Endothelial cell of umbilical vein (primary cell): ENCODE results near the gene HESX1. TPM values are rescaled to one million over a fixed set of nuclear protein-coding genes. Genes with fewer than 3 reads are reported as not detected.
A peak's percentile ranks its signal among the peaks of the same experiment; 100 is the strongest.

Experiments used
- BruUV-seq: library from RNA; stranded (reverse); fragments of 400-500 nt; replicated peaks from 2 replicates; lab custom pipeline; 2021; lab: Mats Ljungman, UMichigan
- CTCF ChIA-PET: fragments of 300-600, 350-600 bp; sonication (Branson Sonifier 250); formaldehyde crosslinking; loops from one replicate; lab custom pipeline; 2021; ENCODE audit warnings: antibody characterized with exemption, inconsistent platforms; lab: Charles Lee
- POLR2A ChIA-PET: fragments of 300-600, 350-600 bp; sonication (Branson Sonifier 250); formaldehyde crosslinking; loops from one replicate; lab custom pipeline; 2021; ENCODE audit warnings: antibody characterized with exemption, inconsistent platforms; lab: Charles Lee
- DNase-seq: peaks from one replicate; pipeline ENCODE4 v3.0.0-alpha.2; 2011; ENCODE audit warnings: low read depth, low spot score
- FAIRE-seq: peaks from 2 replicates; lab custom pipeline; 2011; peaks lifted over from hg19 to GRCh38; lab: Jason Lieb, UNC
- H2AFZ ChIP-seq: 2 replicates; pipeline ENCODE4 v1.6.0; 2012; ENCODE audit warnings: low read depth, low read length, control low read depth, inconsistent platforms
- H3K27ac ChIP-seq: 2 replicates; pipeline ENCODE4 v1.5.1; 2011; ENCODE audit warnings: low read depth, mild to moderate bottlenecking, control low read depth, low read length, moderate library complexity; ENCODE audit not compliant: insufficient read depth
- H3K27me3 ChIP-seq, 2 experiments: 2 replicates each; pipeline versions ENCODE4 v1.6.0 to v1.6.1; 2011; ENCODE audit warnings: low read length in 2 of 2, mixed read lengths in 1 of 2; ENCODE audit not compliant: control insufficient read depth in 2 of 2, insufficient read depth in 2 of 2
- H3K36me3 ChIP-seq, 2 experiments: 2 replicates in 1 of 2; 3 replicates in 1 of 2; pipeline ENCODE4 v1.5.1; 2011; ENCODE audit warnings: low read length in 2 of 2, mild to moderate bottlenecking in 1 of 2, moderate library complexity in 1 of 2; ENCODE audit not compliant: control insufficient read depth in 2 of 2, insufficient read depth in 2 of 2; ENCODE audit errors: extremely low read depth in 1 of 2
- H3K4me1 ChIP-seq: 3 replicates; pipeline ENCODE4 v1.5.1; 2011; ENCODE audit warnings: mild to moderate bottlenecking, low read length; ENCODE audit not compliant: control insufficient read depth, insufficient read depth; ENCODE audit errors: extremely low read depth
- H3K4me2 ChIP-seq: 2 replicates; pipeline ENCODE4 v1.6.1; 2011; ENCODE audit warnings: low read length, control low read depth, mixed read lengths; ENCODE audit not compliant: insufficient read depth
- H3K4me3 ChIP-seq, 3 experiments: fragments of 200-600 bp in 1 of 3; sonication (generic), shearing (Covaris generic) in 1 of 3; replicated peaks in 1 of 3; 2 replicates each; pipeline ENCODE4 v1.5.1; 2011 to 2016; ENCODE audit warnings: control low read depth in 3 of 3, low read length in 3 of 3, mild to moderate bottlenecking in 2 of 3, inconsistent platforms in 1 of 3, low read depth in 1 of 3, moderate library complexity in 1 of 3; ENCODE audit not compliant: insufficient read depth in 1 of 3
- H3K79me2 ChIP-seq: 2 replicates; pipeline ENCODE4 v1.6.0; 2012; ENCODE audit warnings: low read length, inconsistent platforms; ENCODE audit not compliant: control insufficient read depth, insufficient read depth
- H3K9ac ChIP-seq: replicated peaks from 2 replicates; pipeline ENCODE3; 2011; ENCODE audit warnings: low read length, control low read depth; ENCODE audit not compliant: insufficient read depth; ENCODE audit errors: extremely low read depth
- H3K9me1 ChIP-seq: replicated peaks from 3 replicates; pipeline ENCODE4 v1.6.0; 2011; ENCODE audit warnings: mild to moderate bottlenecking, low read length; ENCODE audit not compliant: control insufficient read depth, insufficient read depth; ENCODE audit errors: extremely low read depth
- H3K9me3 ChIP-seq: replicated peaks from 2 replicates; pipeline ENCODE4 v1.5.1; 2012; ENCODE audit warnings: low read length, inconsistent platforms; ENCODE audit not compliant: control insufficient read depth, insufficient read depth
- H4K20me1 ChIP-seq: replicated peaks from 2 replicates; pipeline ENCODE3; 2011; ENCODE audit warnings: mild to moderate bottlenecking, low read length; ENCODE audit not compliant: control insufficient read depth, insufficient read depth; ENCODE audit errors: extremely low read depth
- CTCF ChIP-seq, 2 donors: IDR thresholded peaks; 1 replicate in 1 of 2; 2 replicates in 1 of 2; pipeline ENCODE4 v1.5.1; 2011; ENCODE audit warnings: low read length in 2 of 2, mild to moderate bottlenecking in 2 of 2, moderate library complexity in 2 of 2, control low read depth in 1 of 2, inconsistent platforms in 1 of 2, low read depth in 1 of 2; ENCODE audit not compliant: insufficient read depth in 1 of 2; ENCODE audit errors: extremely low read depth in 1 of 2
- EZH2 ChIP-seq: IDR thresholded peaks from 2 replicates; pipeline ENCODE4 v1.6.1; 2012; ENCODE audit warnings: borderline replicate concordance, low read depth, mild to moderate bottlenecking, moderate library complexity, low read length, inconsistent platforms; ENCODE audit not compliant: severe bottlenecking
- FOS ChIP-seq: IDR thresholded peaks from 2 replicates; pipeline ENCODE4 v1.6.1; 2011; ENCODE audit warnings: mild to moderate bottlenecking, low read length, moderate library complexity, borderline replicate concordance; ENCODE audit not compliant: insufficient read depth
- GATA2 ChIP-seq: IDR thresholded peaks from 2 replicates; pipeline ENCODE4 v1.7.0; 2011; ENCODE audit warnings: low read depth, mild to moderate bottlenecking, moderate library complexity, mixed read lengths, low read length; ENCODE audit not compliant: insufficient read length, insufficient read depth
- JUN ChIP-seq: IDR thresholded peaks from 2 replicates; pipeline ENCODE4 v1.6.1; 2011; ENCODE audit warnings: borderline replicate concordance, low read depth; ENCODE audit not compliant: insufficient read length, insufficient read depth
- MAX ChIP-seq: IDR thresholded peaks from 2 replicates; pipeline ENCODE4 v1.6.1; 2011; ENCODE audit not compliant: insufficient read depth, insufficient read length
- MYC ChIP-seq: IDR thresholded peaks from one replicate; pipeline ENCODE4 v1.6.1; 2011; ENCODE audit warnings: mild to moderate bottlenecking, low read depth, low read length
- POLR2A ChIP-seq: IDR thresholded peaks from 2 replicates; pipeline ENCODE4 v1.6.1; 2012; ENCODE audit warnings: low read depth, mild to moderate bottlenecking, control low read depth, low read length
- POLR2AphosphoS5 ChIP-seq: IDR thresholded peaks from 2 replicates; pipeline ENCODE4 v1.6.1; 2012; ENCODE audit warnings: low read depth, mild to moderate bottlenecking, control low read depth, low read length, moderate library complexity; ENCODE audit not compliant: insufficient read depth
- dilution Hi-C: fragments of 300-500 bp; cut with MboI; formaldehyde crosslinking; loops from one replicate; pipeline ENCODE4 v1.15.0; 2019; ENCODE audit warnings: low sequenced_read_pairs; ENCODE audit not compliant: extremely low pct_ligation_motif_present
- intact Hi-C: fragments of 100-400 bp; cut with micrococcal nuclease; formaldehyde crosslinking; loops from one replicate; pipeline ENCODE4 v1.10.0; 2022
- polyA plus RNA-seq, 4 experiments: library from polyadenylated mRNA; depleted of rRNA in 3 of 4; stranded (reverse) in 3 of 4; unstranded in 1 of 4; fragments of >200 nt; gene quantifications; 2 replicates each; pipeline versions ENCODE4 v1.2.1 to v1.2.3, GENCODE V29; 2011 to 2012; ENCODE audit warnings: missing spikeins in 1 of 4
- total RNA-seq: library from RNA; stranded (reverse); gene quantifications from 2 replicates; pipeline ENCODE4 v1.2.3, GENCODE V29; 2021

HESX1 gene
- total and polyA plus RNA-seq, 2 donors (not counting 3 experiments of a cell fraction or from before 2014, with no cell fraction given) = 0.21 to 0.58 TPM

- H3K9ac ChIP-seq = no peak overlapping the region
- no peak overlapping the region for H3K4me3 ChIP-seq
- TF ChIP-seq CTCF (IDR thresholded peaks at IDR 0.05; ENCODE audit: extremely low read depth in 1 of 2, insufficient read depth in 1 of 2, low read depth in 1 of 2, low read length in 2 of 2) = no peak
- TF ChIP-seq MAX = no peak
- dilution Hi-C loops = no loop called here
- no peak overlapping the region for H3K4me2 ChIP-seq
- ChIA-PET CTCF (interaction anchor here (0.7 to 3.5 kb wide), 8 partner anchors 12 to 226 kb away, joined by 4 to 13 read pairs (median 8); no protein-coding TSS in a partner anchor), POLR2A (no interaction called here)
- no peaks in the 10 kb centered on the region for H4K20me1 ChIP-seq
- intact Hi-C loops = loop anchor here (1.0 kb wide), 1 partner anchor 122 kb away; no protein-coding TSS in a partner anchor
- no peak overlapping the region for H2AFZ ChIP-seq
- DNase-seq (peak; percentile 37), FAIRE-seq (peak; percentile 42)
- H3K79me2 ChIP-seq = no peaks in the 10 kb centered on the region
- no peaks in the 10 kb centered on the region for H3K9me3 ChIP-seq
- H3K27me3 ChIP-seq = no peaks in the 10 kb centered on the region
- H3K27ac ChIP-seq = no peak overlapping the region
- H3K9me1 ChIP-seq = no peaks in the 10 kb centered on the region
- peaks cover 4% of the 10 kb centered on the region for H3K4me1 ChIP-seq
- BruUV-seq = no TSS peak
- H3K36me3 ChIP-seq = no peaks in the 10 kb centered on the region
Observed at GRCh38 chr3:57221883-57222282, 22.1 kb upstream of the HESX1 start.

GRCh38 chr3:57206423-57206822 is 6.6 kb upstream of the HESX1 start:
- DNase-seq (no peak), FAIRE-seq (no peak)
- no peak overlapping the region for H2AFZ ChIP-seq
- H3K9me1 ChIP-seq = no peaks in the 10 kb centered on the region
- H3K79me2 ChIP-seq = no peaks in the 10 kb centered on the region
- TF ChIP-seq MYC (no peak), POLR2A (no peak), FOS (no peak), GATA2 (no peak), JUN (no peak), MAX (no peak), CTCF (IDR thresholded peaks at IDR 0.05; ENCODE audit: extremely low read depth in 1 of 2, insufficient read depth in 1 of 2, low read depth in 1 of 2, low read length in 2 of 2) (no peak), EZH2 (no peak), POLR2AphosphoS5 (no peak)
- no peak overlapping the region for H3K4me2 ChIP-seq
- no peaks in the 10 kb centered on the region for H4K20me1 ChIP-seq
- BruUV-seq = no TSS peak
- H3K36me3 ChIP-seq = no peaks in the 10 kb centered on the region
- POLR2A ChIA-PET = no interaction called here
- H3K27ac ChIP-seq = no peak overlapping the region
- CTCF ChIA-PET = interaction anchor here (1.3 to 2.3 kb wide), 3 partner anchors 9 to 27 kb away, joined by 3 to 5 read pairs (median 5); no protein-coding TSS in a partner anchor
- intact Hi-C loops = no loop called here
- H3K9ac ChIP-seq = no peak overlapping the region
- dilution Hi-C loops = no loop called here
- no peaks in the 10 kb centered on the region for H3K4me1 ChIP-seq
- H3K4me3 ChIP-seq = no peak overlapping the region
- H3K9me3 ChIP-seq = no peaks in the 10 kb centered on the region
- no peaks in the 10 kb centered on the region for H3K27me3 ChIP-seq
